ENCODE data around the gene GPX2. TPM values are rescaled to one million over a fixed set of nuclear protein-coding genes. Genes with fewer than 3 reads are reported as not detected.

GPX2 gene
- total RNA-seq, 1 donor from 2014 or later, result not detected

DNA sequence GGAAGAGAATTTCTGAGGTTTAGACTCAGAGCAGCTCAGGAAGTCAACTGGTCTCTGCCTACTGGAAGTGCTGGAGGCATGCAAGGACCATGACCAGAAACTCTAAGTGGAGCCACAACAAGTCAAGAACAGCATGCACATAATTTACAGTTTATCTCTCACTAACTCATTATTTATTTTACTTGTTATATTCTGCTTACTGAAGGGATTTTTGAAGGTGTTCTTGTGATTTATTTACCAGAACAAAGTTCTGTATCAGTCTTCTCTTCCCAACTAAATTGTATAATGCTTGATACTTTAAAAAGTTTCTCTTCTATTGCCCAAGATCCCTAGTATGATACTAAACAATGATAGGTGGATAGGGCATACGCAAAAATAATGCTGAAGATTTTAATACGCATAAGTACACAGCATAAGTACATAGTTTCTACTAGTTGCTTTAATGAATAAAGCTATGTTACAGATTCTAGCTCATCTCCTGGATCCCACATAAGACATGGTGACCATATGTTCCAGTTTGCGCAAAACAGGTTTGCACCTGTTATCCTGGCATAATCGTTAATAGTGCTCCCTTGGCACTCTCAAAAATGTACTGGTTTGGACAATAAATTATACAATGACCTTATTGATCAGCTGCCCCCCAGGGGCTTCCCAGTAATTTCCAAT lies 51.2 kb downstream of the GPX2 start:
- intact Hi-C loops (cut with DNase I), result no loop called here

DNA sequence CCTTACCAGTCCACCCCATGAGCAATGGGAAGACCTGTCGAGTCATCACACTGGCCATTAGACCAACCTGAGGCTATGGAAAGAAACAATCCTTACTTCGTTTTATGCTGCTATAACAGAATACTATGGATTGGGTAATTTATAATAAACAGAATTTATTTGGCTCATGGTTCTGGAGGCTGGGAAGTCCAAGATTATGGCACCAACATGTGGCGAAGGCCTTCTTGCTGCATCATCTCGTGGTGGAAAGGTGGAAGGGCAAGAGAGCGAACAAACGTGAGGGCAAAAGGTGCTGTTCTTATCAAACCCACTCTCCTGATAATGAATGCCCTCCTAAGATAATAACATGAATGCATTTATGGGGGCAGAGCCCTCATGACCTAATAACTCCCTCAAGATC lies 53.2 kb downstream of the GPX2 start:
- TF ChIP-seq CTCF (IDR thresholded peaks at IDR 0.05), result no peak
- Histone ChIP-seq H3K36me3 (no peaks in the 10 kb centered on the region), H3K4me3 (no peak overlapping the region), H3K27me3 (ENCODE audit: low read depth) (no peaks in the 10 kb centered on the region), H3K9me3 (no peaks in the 10 kb centered on the region), H3K4me1 (no peaks in the 10 kb centered on the region), H3K27ac (no peak overlapping the region)
- ATAC-seq (no peak), DNase-seq (no peak)
- intact Hi-C loops (cut with DNase I), result no loop called here

More for the DNA sequence above, 51.2 kb downstream of the GPX2 start:
- no peaks in the 10 kb centered on the region for H3K36me3 ChIP-seq
- TF ChIP-seq CTCF (IDR thresholded peaks at IDR 0.05), result no peak
- no peaks in the 10 kb centered on the region for H3K4me1 ChIP-seq
- no peaks in the 10 kb centered on the region for H3K27me3 ChIP-seq (ENCODE audit: low read depth)
- H3K27ac ChIP-seq, result no peak overlapping the region
- H3K4me3 ChIP-seq, result no peak overlapping the region
- no peak for ATAC-seq
- no peaks in the 10 kb centered on the region for H3K9me3 ChIP-seq
- no peak for DNase-seq

Other genes with a start within 250 kb of the GPX2 start
- gene PLEKHG3, start 238.3 kb downstream of the GPX2 start, total RNA-seq, result 33.1 TPM
- gene SPTB, start 62.8 kb downstream of the GPX2 start, total RNA-seq, result 2.5 TPM
- 72.6 TPM for gene CHURC1, start 28.3 kb downstream of the GPX2 start, total RNA-seq
- gene RAB15, start 29.6 kb upstream of the GPX2 start, total RNA-seq, result 13.8 TPM
- 14.0 TPM for gene FNTB, start 44.1 kb upstream of the GPX2 start, total RNA-seq
- gene MAX, start 159.8 kb upstream of the GPX2 start, total RNA-seq, result 105 TPM